Measurements from ENCODE around the gene GALNT4.

GALNT4 gene

DNA sequence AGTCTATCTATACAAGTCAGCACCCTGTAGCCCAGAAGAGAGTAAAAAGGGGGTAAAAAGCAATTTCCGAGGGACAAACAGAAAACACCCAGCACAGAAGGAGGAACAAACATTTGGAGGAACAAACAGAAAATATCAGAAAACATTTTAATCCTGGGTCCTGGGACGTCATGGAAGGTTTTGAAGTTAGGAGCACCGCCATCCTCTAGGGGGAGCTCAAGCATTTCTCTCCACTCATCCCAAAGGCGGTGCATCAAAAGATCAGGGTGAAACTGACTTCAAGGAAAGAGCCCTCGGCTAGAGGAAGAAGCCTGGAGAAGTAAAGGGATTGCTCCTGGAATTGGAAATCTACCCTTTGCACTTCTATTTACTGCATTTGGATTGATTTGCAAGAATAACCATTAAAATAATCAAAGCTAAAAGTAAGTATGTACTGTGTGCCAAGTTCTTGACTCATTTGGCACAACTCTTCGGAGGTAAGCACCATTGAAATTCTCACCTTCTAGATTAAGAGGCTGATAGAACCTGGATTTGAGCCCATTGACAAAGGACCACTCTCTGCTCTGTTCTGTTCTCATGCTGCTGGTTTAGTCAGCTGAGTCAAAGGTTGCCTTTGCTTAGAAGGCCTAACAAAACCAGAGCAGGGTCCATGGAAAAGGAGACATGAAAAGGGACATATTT lies 18.5 kb upstream of the GALNT4 start:
- TF ChIP-seq, protein P1, sequence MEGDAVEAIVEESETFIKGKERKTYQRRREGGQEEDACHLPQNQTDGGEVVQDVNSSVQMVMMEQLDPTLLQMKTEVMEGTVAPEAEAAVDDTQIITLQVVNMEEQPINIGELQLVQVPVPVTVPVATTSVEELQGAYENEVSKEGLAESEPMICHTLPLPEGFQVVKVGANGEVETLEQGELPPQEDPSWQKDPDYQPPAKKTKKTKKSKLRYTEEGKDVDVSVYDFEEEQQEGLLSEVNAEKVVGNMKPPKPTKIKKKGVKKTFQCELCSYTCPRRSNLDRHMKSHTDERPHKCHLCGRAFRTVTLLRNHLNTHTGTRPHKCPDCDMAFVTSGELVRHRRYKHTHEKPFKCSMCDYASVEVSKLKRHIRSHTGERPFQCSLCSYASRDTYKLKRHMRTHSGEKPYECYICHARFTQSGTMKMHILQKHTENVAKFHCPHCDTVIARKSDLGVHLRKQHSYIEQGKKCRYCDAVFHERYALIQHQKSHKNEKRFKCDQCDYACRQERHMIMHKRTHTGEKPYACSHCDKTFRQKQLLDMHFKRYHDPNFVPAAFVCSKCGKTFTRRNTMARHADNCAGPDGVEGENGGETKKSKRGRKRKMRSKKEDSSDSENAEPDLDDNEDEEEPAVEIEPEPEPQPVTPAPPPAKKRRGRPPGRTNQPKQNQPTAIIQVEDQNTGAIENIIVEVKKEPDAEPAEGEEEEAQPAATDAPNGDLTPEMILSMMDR (conservative IDR thresholded peaks at IDR 0.05; ENCODE audit: low read length): peak; percentile 97
- no peak for TF ChIP-seq EZH2phosphoT487 (IDR thresholded peaks at IDR 0.05; ENCODE audit: borderline replicate concordance)
- Histone ChIP-seq H3K9me3 (ENCODE audit: insufficient read depth, low read depth, low read length) (no peaks in the 10 kb centered on the region), H3K4me2 (ENCODE audit: low read depth, low read length, poor library complexity, severe bottlenecking) (peak overlapping the region; percentile 37), H3F3A (ENCODE audit: low read depth) (no peaks in the 10 kb centered on the region), H3K36me3 (ENCODE audit: insufficient read depth, low read length) (no peaks in the 10 kb centered on the region), H3K9me2 (replicated peaks; ENCODE audit: low read depth, low read length) (no peaks in the 10 kb centered on the region), H3K4me3 (ENCODE audit: low read length, poor library complexity, severe bottlenecking) (no peak overlapping the region), H3K27me3 (ENCODE audit: insufficient read depth, low read length, poor library complexity, severe bottlenecking) (no peaks in the 10 kb centered on the region), H3K9ac (ENCODE audit: low read depth, low read length, poor library complexity, severe bottlenecking) (no peak overlapping the region), H2AFZ (ENCODE audit: low read length) (no peak overlapping the region; the same call in 1 of the 2 replicates), H3K4me1 (ENCODE audit: insufficient read depth, low read length, poor library complexity, severe bottlenecking) (no peaks in the 10 kb centered on the region), H3K79me2 (ENCODE audit: insufficient read depth, low read length) (no peaks in the 10 kb centered on the region), H4K20me1 (ENCODE audit: insufficient read depth, low read length, poor library complexity, severe bottlenecking) (no peaks in the 10 kb centered on the region)

DNA sequence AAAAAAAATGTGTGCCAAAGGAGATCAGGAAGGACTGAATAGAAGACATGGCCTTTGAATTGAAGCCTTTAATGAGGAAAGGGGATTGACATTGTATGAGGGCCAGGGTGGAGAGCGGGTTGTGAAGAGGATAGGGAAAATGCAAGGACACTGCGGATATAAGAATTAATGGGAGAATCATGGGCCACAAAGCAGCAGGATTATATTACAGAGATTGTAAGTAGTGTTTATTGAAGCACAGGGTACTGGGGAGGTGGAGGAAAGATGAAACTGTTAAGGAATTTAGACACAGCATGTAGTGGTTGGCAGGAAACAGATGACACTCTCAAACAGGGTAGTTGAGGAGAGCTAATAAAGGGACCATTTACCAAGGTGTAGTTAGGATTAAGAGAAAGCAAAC lies 17.6 kb upstream of the GALNT4 start:
- H3K9me2 ChIP-seq (replicated peaks; ENCODE audit: low read depth, low read length): no peaks in the 10 kb centered on the region
- no peaks in the 10 kb centered on the region for H3K4me1 ChIP-seq (ENCODE audit: insufficient read depth, low read length, poor library complexity, severe bottlenecking)
- no peak overlapping the region for H2AFZ ChIP-seq (ENCODE audit: low read length)
- no peaks in the 10 kb centered on the region for H4K20me1 ChIP-seq (ENCODE audit: insufficient read depth, low read length, poor library complexity, severe bottlenecking)
- H3K27me3 ChIP-seq (ENCODE audit: insufficient read depth, low read length, poor library complexity, severe bottlenecking): no peaks in the 10 kb centered on the region
- H3K9ac ChIP-seq (ENCODE audit: low read depth, low read length, poor library complexity, severe bottlenecking): no peak overlapping the region
- no peaks in the 10 kb centered on the region for H3F3A ChIP-seq (ENCODE audit: low read depth)
- TF ChIP-seq, protein P1 (conservative IDR thresholded peaks at IDR 0.05; ENCODE audit: low read length): no peak
- TF ChIP-seq EZH2phosphoT487 (IDR thresholded peaks at IDR 0.05; ENCODE audit: borderline replicate concordance): no peak
- H3K36me3 ChIP-seq (ENCODE audit: insufficient read depth, low read length): no peaks in the 10 kb centered on the region
- no peaks in the 10 kb centered on the region for H3K79me2 ChIP-seq (ENCODE audit: insufficient read depth, low read length)
- H3K4me3 ChIP-seq (ENCODE audit: low read length, poor library complexity, severe bottlenecking): no peak overlapping the region
- no peak overlapping the region for H3K4me2 ChIP-seq (ENCODE audit: low read depth, low read length, poor library complexity, severe bottlenecking)
- no peaks in the 10 kb centered on the region for H3K9me3 ChIP-seq (ENCODE audit: insufficient read depth, low read depth, low read length)

DNA sequence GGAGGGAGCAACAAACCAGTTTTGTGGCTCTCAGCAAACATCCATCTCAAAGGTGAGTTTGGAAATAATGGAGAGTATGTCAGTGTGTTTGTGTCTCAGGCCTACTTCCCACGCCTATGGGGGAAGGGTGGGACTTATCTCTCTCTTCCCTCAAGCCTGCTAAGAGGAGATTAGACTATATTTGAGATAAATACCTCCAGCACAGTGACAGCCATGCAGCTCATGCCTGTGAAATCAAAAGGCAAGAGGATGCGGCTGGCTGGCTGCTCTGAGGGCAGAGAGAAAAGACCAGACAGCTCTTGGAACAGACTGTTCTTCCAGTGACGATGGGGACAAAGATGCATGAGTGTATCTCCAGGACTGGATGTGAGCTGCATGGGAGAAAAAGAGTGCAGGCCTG lies 16.0 kb upstream of the GALNT4 start:
- Histone ChIP-seq H3F3A (ENCODE audit: low read depth) (no peaks in the 10 kb centered on the region), H3K4me3 (ENCODE audit: low read length, poor library complexity, severe bottlenecking) (no peak overlapping the region), H4K20me1 (ENCODE audit: insufficient read depth, low read length, poor library complexity, severe bottlenecking) (no peaks in the 10 kb centered on the region), H3K79me2 (ENCODE audit: insufficient read depth, low read length) (no peaks in the 10 kb centered on the region), H3K4me2 (ENCODE audit: low read depth, low read length, poor library complexity, severe bottlenecking) (no peak overlapping the region), H3K9me3 (ENCODE audit: insufficient read depth, low read depth, low read length) (no peaks in the 10 kb centered on the region), H3K36me3 (ENCODE audit: insufficient read depth, low read length) (no peaks in the 10 kb centered on the region), H3K9me2 (replicated peaks; ENCODE audit: low read depth, low read length) (no peaks in the 10 kb centered on the region), H3K4me1 (ENCODE audit: insufficient read depth, low read length, poor library complexity, severe bottlenecking) (no peaks in the 10 kb centered on the region), H3K9ac (ENCODE audit: low read depth, low read length, poor library complexity, severe bottlenecking) (no peak overlapping the region), H3K27me3 (ENCODE audit: insufficient read depth, low read length, poor library complexity, severe bottlenecking) (no peaks in the 10 kb centered on the region), H2AFZ (ENCODE audit: low read length) (no peak overlapping the region)
- TF ChIP-seq EZH2phosphoT487 (IDR thresholded peaks at IDR 0.05; ENCODE audit: borderline replicate concordance): no peak
- TF ChIP-seq, protein P1 (conservative IDR thresholded peaks at IDR 0.05; ENCODE audit: low read length): no peak
